WERI-Rb-1 (cell line): ENCODE measurements around the gene SGCG.

Experiments
- DNase-seq: peaks from one replicate; pipeline ENCODE4 v3.0.0-alpha.2; 2020
- H3K27ac ChIP-seq: fragments of 250-450 bp; sonication (Bioruptor Pico); 2 replicates; pipeline ENCODE4 v1.5.1; 2020; ENCODE audit warnings: mild to moderate bottlenecking, moderate library complexity
- H3K27me3 ChIP-seq: fragments of 250-450 bp; sonication (Bioruptor Pico); 2 replicates; pipeline ENCODE4 v1.5.1; 2021; ENCODE audit warnings: mild to moderate bottlenecking, low read depth, moderate library complexity; ENCODE audit not compliant: insufficient read depth, severe bottlenecking
- H3K36me3 ChIP-seq: fragments of 250-450 bp; sonication (Bioruptor Pico); 2 replicates; pipeline ENCODE4 v1.5.1; 2020; ENCODE audit warnings: mild to moderate bottlenecking, moderate library complexity
- H3K4me3 ChIP-seq: 2 replicates; pipeline ENCODE4 v1.5.1; 2011; ENCODE audit warnings: low read depth, mild to moderate bottlenecking, control low read depth, low read length
- H3K9me3 ChIP-seq: fragments of 250-450 bp; sonication (Bioruptor Pico); 2 replicates; pipeline ENCODE4 v1.5.1; 2021; ENCODE audit warnings: mild to moderate bottlenecking, moderate library complexity; ENCODE audit not compliant: severe bottlenecking
- TF ChIP-seq, protein P1 (sequence below): IDR thresholded peaks from 2 replicates; pipeline ENCODE4 v1.5.1; 2011; ENCODE audit warnings: low read depth, mild to moderate bottlenecking, control low read depth, inconsistent platforms, low read length

Gene SGCG

GRCh38 chr13:23339225-23339624 is 158.4 kb downstream of the SGCG start:
- no peak overlapping the region for H3K27ac ChIP-seq
- no peak overlapping the region for H3K4me3 ChIP-seq
- H3K9me3 ChIP-seq, result peaks cover 15% of the 10 kb centered on the region
- TF ChIP-seq, protein P1, sequence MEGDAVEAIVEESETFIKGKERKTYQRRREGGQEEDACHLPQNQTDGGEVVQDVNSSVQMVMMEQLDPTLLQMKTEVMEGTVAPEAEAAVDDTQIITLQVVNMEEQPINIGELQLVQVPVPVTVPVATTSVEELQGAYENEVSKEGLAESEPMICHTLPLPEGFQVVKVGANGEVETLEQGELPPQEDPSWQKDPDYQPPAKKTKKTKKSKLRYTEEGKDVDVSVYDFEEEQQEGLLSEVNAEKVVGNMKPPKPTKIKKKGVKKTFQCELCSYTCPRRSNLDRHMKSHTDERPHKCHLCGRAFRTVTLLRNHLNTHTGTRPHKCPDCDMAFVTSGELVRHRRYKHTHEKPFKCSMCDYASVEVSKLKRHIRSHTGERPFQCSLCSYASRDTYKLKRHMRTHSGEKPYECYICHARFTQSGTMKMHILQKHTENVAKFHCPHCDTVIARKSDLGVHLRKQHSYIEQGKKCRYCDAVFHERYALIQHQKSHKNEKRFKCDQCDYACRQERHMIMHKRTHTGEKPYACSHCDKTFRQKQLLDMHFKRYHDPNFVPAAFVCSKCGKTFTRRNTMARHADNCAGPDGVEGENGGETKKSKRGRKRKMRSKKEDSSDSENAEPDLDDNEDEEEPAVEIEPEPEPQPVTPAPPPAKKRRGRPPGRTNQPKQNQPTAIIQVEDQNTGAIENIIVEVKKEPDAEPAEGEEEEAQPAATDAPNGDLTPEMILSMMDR, result no peak
- H3K36me3 ChIP-seq, result peaks cover 57% of the 10 kb centered on the region
- no peaks in the 10 kb centered on the region for H3K27me3 ChIP-seq
- no peak for DNase-seq

- no peak for DNase-seq
- peaks cover 53% of the 10 kb centered on the region for H3K36me3 ChIP-seq
- peaks cover 12% of the 10 kb centered on the region for H3K9me3 ChIP-seq
- H3K4me3 ChIP-seq, result no peak overlapping the region
- no peak overlapping the region for H3K27ac ChIP-seq
- TF ChIP-seq, protein P1, result no peak
- H3K27me3 ChIP-seq, result no peaks in the 10 kb centered on the region
These were observed 164.3 kb downstream of the SGCG start for GRCh38 chr13:23344931-23345595.

DNA sequence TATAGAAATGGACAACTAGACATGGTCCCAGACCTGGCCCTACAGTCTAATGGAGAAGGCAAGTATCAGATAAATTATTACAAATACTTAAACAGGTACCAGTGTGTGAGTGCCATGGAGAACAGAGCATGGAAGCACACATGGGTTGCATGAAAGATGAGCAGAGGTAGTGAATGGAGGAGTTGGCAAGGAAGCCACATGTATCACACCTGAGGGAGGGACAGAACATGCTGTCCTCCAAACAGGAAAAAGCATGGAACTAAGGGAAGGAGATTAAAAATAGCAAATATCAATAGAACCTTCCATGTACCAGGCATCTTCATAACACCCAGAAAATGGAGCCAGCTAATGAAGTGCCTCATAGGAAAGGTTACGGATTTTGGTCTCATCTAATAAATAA is 166.8 kb downstream of the SGCG start:
- Histone ChIP-seq H3K27me3 (no peaks in the 10 kb centered on the region), H3K4me3 (no peak overlapping the region), H3K9me3 (no peaks in the 10 kb centered on the region), H3K27ac (no peak overlapping the region), H3K36me3 (peaks cover 47% of the 10 kb centered on the region)
- TF ChIP-seq, protein P1, result no peak
- no peak for DNase-seq

GRCh38 chr13:23348262-23349127 is 167.7 kb downstream of the SGCG start:
- TF ChIP-seq, protein P1, result no peak
- no peak overlapping the region for H3K27ac ChIP-seq
- no peaks in the 10 kb centered on the region for H3K9me3 ChIP-seq
- H3K27me3 ChIP-seq, result no peaks in the 10 kb centered on the region
- H3K36me3 ChIP-seq, result peaks cover 54% of the 10 kb centered on the region
- H3K4me3 ChIP-seq, result no peak overlapping the region
- no peak for DNase-seq

DNA sequence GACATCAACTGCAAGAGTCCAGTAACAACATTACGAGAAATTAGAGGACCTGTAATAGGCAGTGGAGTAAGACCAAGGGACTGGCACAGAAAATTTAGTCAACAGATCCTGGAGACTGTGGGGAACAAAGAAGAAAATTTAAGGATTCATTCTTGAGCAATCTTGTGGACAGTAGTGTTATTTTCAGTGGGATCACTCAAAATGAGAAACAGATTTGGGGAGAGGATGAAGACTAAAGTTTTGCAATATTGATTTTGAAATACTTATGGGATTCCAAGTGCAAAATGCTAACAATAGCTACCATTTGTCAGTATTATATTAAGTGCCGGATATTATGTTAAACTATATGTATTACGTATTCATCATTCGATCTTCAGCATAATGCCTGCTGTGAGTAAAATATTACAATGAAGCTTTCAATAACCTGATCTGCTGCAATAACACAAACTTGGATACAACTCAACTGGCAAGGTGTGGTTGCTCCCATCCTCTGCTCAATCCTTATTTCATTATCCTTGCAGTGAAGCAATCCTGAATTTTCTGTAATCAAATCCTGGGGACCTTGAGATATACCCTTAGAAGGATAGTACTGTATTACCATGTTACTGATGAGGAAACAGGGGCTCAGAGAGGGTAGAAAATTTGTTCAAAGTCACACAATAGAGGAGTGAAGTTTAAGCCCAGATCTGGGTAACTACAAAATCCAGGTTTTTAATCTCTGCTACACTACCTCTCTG is 168.6 kb downstream of the SGCG start:
- H3K4me3 ChIP-seq, result no peak overlapping the region
- TF ChIP-seq, protein P1, result no peak
- H3K27me3 ChIP-seq, result no peaks in the 10 kb centered on the region
- H3K9me3 ChIP-seq, result no peaks in the 10 kb centered on the region
- peaks cover 61% of the 10 kb centered on the region for H3K36me3 ChIP-seq
- no peak overlapping the region for H3K27ac ChIP-seq
- no peak for DNase-seq
